ENCODE measurements around the gene TMUB1. TPM values are rescaled to one million over a fixed set of nuclear protein-coding genes. Genes with fewer than 3 reads are reported as not detected.

TMUB1 gene
- total RNA-seq, 1 donor from 2014 or later: 60.8 TPM

- no peaks in the 10 kb centered on the region for H3K9me3 Mint-ChIP-seq
- no peak overlapping the region for H3K27ac Mint-ChIP-seq
- H3K4me1 Mint-ChIP-seq (ENCODE audit: low read depth): peaks cover 15% of the 10 kb centered on the region
- no peak overlapping the region for H3K4me3 Mint-ChIP-seq (ENCODE audit: low read depth)
- H3K27me3 Mint-ChIP-seq (ENCODE audit: low read depth): no peaks in the 10 kb centered on the region
- intact Hi-C loops (cut with micrococcal nuclease): no loop called here
- no peak for DNase-seq (ENCODE audit: low spot score)
- peaks cover 27% of the 10 kb centered on the region for H3K36me3 Mint-ChIP-seq (ENCODE audit: low read depth)
Observed at GRCh38 chr7:151063212-151063561, 20.1 kb downstream of the TMUB1 start.

GRCh38 chr7:151062399-151063211, 20.7 kb downstream of the TMUB1 start:
- intact Hi-C loops (cut with micrococcal nuclease): no loop called here
- Mint-ChIP-seq H3K4me3 (ENCODE audit: low read depth) (no peak overlapping the region), H3K27ac (no peak overlapping the region), H3K9me3 (no peaks in the 10 kb centered on the region), H3K4me1 (ENCODE audit: low read depth) (peaks cover 15% of the 10 kb centered on the region), H3K27me3 (ENCODE audit: low read depth) (no peaks in the 10 kb centered on the region), H3K36me3 (ENCODE audit: low read depth) (peaks cover 22% of the 10 kb centered on the region)
- no peak for DNase-seq (ENCODE audit: low spot score)

GRCh38 chr7:151062111-151062398, 21.2 kb downstream of the TMUB1 start:
- H3K27me3 Mint-ChIP-seq (ENCODE audit: low read depth): no peaks in the 10 kb centered on the region
- no peak for DNase-seq (ENCODE audit: low spot score)
- H3K9me3 Mint-ChIP-seq: no peaks in the 10 kb centered on the region
- H3K36me3 Mint-ChIP-seq (ENCODE audit: low read depth): peaks cover 18% of the 10 kb centered on the region
- peaks cover 20% of the 10 kb centered on the region for H3K4me1 Mint-ChIP-seq (ENCODE audit: low read depth)
- intact Hi-C loops (cut with micrococcal nuclease): no loop called here
- no peak overlapping the region for H3K4me3 Mint-ChIP-seq (ENCODE audit: low read depth)
- H3K27ac Mint-ChIP-seq: no peak overlapping the region

- no peak for DNase-seq (ENCODE audit: low spot score)
- Mint-ChIP-seq H3K27me3 (ENCODE audit: low read depth) (no peaks in the 10 kb centered on the region), H3K27ac (peak overlapping the region; percentile 57), H3K4me3 (ENCODE audit: low read depth) (peak overlapping the region; percentile 94), H3K36me3 (ENCODE audit: low read depth) (peaks cover 16% of the 10 kb centered on the region), H3K9me3 (no peaks in the 10 kb centered on the region), H3K4me1 (ENCODE audit: low read depth) (peaks cover 24% of the 10 kb centered on the region)
- intact Hi-C loops (cut with micrococcal nuclease): no loop called here
Observed at GRCh38 chr7:151061213-151062110, 21.8 kb downstream of the TMUB1 start.

GRCh38 chr7:151060416-151061212, 22.7 kb downstream of the TMUB1 start:
- H3K27me3 Mint-ChIP-seq (ENCODE audit: low read depth): no peaks in the 10 kb centered on the region
- peaks cover 15% of the 10 kb centered on the region for H3K36me3 Mint-ChIP-seq (ENCODE audit: low read depth)
- no peak for DNase-seq (ENCODE audit: low spot score)
- no peaks in the 10 kb centered on the region for H3K9me3 Mint-ChIP-seq
- peak overlapping the region; percentile 30 for H3K27ac Mint-ChIP-seq
- H3K4me1 Mint-ChIP-seq (ENCODE audit: low read depth): peaks cover 26% of the 10 kb centered on the region
- H3K4me3 Mint-ChIP-seq (ENCODE audit: low read depth): peak overlapping the region; percentile 94
- intact Hi-C loops (cut with micrococcal nuclease): no loop called here

- peak overlapping the region; percentile 17 for H3K27ac Mint-ChIP-seq
- peak overlapping the region; percentile 94 for H3K4me3 Mint-ChIP-seq (ENCODE audit: low read depth)
- H3K4me1 Mint-ChIP-seq (ENCODE audit: low read depth): peaks cover 26% of the 10 kb centered on the region
- no peaks in the 10 kb centered on the region for H3K27me3 Mint-ChIP-seq (ENCODE audit: low read depth)
- H3K9me3 Mint-ChIP-seq: no peaks in the 10 kb centered on the region
- peaks cover 9% of the 10 kb centered on the region for H3K36me3 Mint-ChIP-seq (ENCODE audit: low read depth)
- DNase-seq (ENCODE audit: low spot score): no peak
- intact Hi-C loops (cut with micrococcal nuclease): no loop called here
Observed at GRCh38 chr7:151060113-151060415, 23.2 kb downstream of the TMUB1 start.

GRCh38 chr7:151059367-151060112, 23.8 kb downstream of the TMUB1 start, which contains the start of gene SLC4A2:
SLC4A2 (plus strand) TSS chr7:151059589; CDS start chr7:151061988, 2,399 bp downstream.
- Mint-ChIP-seq H3K4me3 (ENCODE audit: low read depth) (peak within 1 kb of the TSS; percentile 94), H3K9me3 (no peaks in the 10 kb centered on the region), H3K36me3 (ENCODE audit: low read depth) (peaks cover 10% of the 10 kb centered on the region), H3K27me3 (ENCODE audit: low read depth) (no peaks in the 10 kb centered on the region), H3K4me1 (ENCODE audit: low read depth) (peaks cover 26% of the 10 kb centered on the region), H3K27ac (peak within 1 kb of the TSS; percentile 93)
- peak; percentile 67 for DNase-seq (ENCODE audit: low spot score)
- intact Hi-C loops (cut with micrococcal nuclease): loop anchor here (2.0 to 5.0 kb wide), 3 partner anchors 47 to 1222 kb away; partner anchors contain the start of genes CHPF2 and ZNF862

- H3K27me3 Mint-ChIP-seq (ENCODE audit: low read depth): no peaks in the 10 kb centered on the region
- H3K4me3 Mint-ChIP-seq (ENCODE audit: low read depth): peak overlapping the region; percentile 94
- peak overlapping the region; percentile 93 for H3K27ac Mint-ChIP-seq
- H3K36me3 Mint-ChIP-seq (ENCODE audit: low read depth): peaks cover 12% of the 10 kb centered on the region
- DNase-seq (ENCODE audit: low spot score): no peak
- no peaks in the 10 kb centered on the region for H3K9me3 Mint-ChIP-seq
- H3K4me1 Mint-ChIP-seq (ENCODE audit: low read depth): peaks cover 26% of the 10 kb centered on the region
- intact Hi-C loops (cut with micrococcal nuclease): loop anchor here (1.0 to 5.0 kb wide), 6 partner anchors 20 to 1222 kb away; partner anchors contain the start of genes ABCB8, CHPF2, FASTK and ZNF862
Observed at GRCh38 chr7:151058781-151059366, 24.4 kb downstream of the TMUB1 start.

- peak; percentile 97 for DNase-seq (ENCODE audit: low spot score)
- Mint-ChIP-seq H3K27ac (peak overlapping the region; percentile 93), H3K27me3 (ENCODE audit: low read depth) (no peaks in the 10 kb centered on the region), H3K9me3 (no peaks in the 10 kb centered on the region), H3K4me1 (ENCODE audit: low read depth) (peaks cover 26% of the 10 kb centered on the region), H3K36me3 (ENCODE audit: low read depth) (peaks cover 11% of the 10 kb centered on the region), H3K4me3 (ENCODE audit: low read depth) (peak overlapping the region; percentile 94)
- intact Hi-C loops (cut with micrococcal nuclease): loop anchor here (1.0 to 5.0 kb wide), 6 partner anchors 19 to 1221 kb away; partner anchors contain the start of genes ABCB8, CHPF2, FASTK and ZNF862
Observed at GRCh38 chr7:151057989-151058780, 25.1 kb downstream of the TMUB1 start.

- H3K27ac Mint-ChIP-seq: peak within 1 kb of the TSS; percentile 93
- H3K27me3 Mint-ChIP-seq (ENCODE audit: low read depth): no peaks in the 10 kb centered on the region
- H3K4me3 Mint-ChIP-seq (ENCODE audit: low read depth): peak within 1 kb of the TSS; percentile 94
- peaks cover 27% of the 10 kb centered on the region for H3K4me1 Mint-ChIP-seq (ENCODE audit: low read depth)
- DNase-seq (ENCODE audit: low spot score): no peak
- no peaks in the 10 kb centered on the region for H3K9me3 Mint-ChIP-seq
- intact Hi-C loops (cut with micrococcal nuclease): loop anchor here (5.0 kb wide), 2 partner anchors 45 to 1220 kb away; partner anchors contain the start of gene ZNF862
- H3K36me3 Mint-ChIP-seq (ENCODE audit: low read depth): peaks cover 12% of the 10 kb centered on the region
Observed at GRCh38 chr7:151057506-151057988, 25.7 kb downstream of the TMUB1 start, which contains the start of gene CDK5. CDK5 (minus strand) TSS chr7:151057897; CDS start chr7:151057848, 49 bp downstream.

Measured in activated T-helper 2 cell treated with anti-CD3 and anti-CD28 coated beads, Interferon-gamma antibody, Interleukin-2, Interleukin-4, amounts not matched to agents 10 μg/mL and 5 μg/mL and 100 μg/mL, durations not matched to agents 14 hours and 24 hours and 36 hours (primary cell).